GM12872 (cell line): Measurements from ENCODE around the gene LPIN1.

Experiments
- TF ChIP-seq, protein P1 (sequence below): IDR thresholded peaks from 3 replicates; pipeline ENCODE4 v1.5.1; 2011; ENCODE audit warnings: low read depth, mild to moderate bottlenecking, low read length, moderate library complexity; ENCODE audit not compliant: insufficient read depth

LPIN1 gene

GRCh38 chr2:11710210-11710609, 36.2 kb upstream of the LPIN1 start:
- TF ChIP-seq, protein P1, sequence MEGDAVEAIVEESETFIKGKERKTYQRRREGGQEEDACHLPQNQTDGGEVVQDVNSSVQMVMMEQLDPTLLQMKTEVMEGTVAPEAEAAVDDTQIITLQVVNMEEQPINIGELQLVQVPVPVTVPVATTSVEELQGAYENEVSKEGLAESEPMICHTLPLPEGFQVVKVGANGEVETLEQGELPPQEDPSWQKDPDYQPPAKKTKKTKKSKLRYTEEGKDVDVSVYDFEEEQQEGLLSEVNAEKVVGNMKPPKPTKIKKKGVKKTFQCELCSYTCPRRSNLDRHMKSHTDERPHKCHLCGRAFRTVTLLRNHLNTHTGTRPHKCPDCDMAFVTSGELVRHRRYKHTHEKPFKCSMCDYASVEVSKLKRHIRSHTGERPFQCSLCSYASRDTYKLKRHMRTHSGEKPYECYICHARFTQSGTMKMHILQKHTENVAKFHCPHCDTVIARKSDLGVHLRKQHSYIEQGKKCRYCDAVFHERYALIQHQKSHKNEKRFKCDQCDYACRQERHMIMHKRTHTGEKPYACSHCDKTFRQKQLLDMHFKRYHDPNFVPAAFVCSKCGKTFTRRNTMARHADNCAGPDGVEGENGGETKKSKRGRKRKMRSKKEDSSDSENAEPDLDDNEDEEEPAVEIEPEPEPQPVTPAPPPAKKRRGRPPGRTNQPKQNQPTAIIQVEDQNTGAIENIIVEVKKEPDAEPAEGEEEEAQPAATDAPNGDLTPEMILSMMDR = no peak

DNA sequence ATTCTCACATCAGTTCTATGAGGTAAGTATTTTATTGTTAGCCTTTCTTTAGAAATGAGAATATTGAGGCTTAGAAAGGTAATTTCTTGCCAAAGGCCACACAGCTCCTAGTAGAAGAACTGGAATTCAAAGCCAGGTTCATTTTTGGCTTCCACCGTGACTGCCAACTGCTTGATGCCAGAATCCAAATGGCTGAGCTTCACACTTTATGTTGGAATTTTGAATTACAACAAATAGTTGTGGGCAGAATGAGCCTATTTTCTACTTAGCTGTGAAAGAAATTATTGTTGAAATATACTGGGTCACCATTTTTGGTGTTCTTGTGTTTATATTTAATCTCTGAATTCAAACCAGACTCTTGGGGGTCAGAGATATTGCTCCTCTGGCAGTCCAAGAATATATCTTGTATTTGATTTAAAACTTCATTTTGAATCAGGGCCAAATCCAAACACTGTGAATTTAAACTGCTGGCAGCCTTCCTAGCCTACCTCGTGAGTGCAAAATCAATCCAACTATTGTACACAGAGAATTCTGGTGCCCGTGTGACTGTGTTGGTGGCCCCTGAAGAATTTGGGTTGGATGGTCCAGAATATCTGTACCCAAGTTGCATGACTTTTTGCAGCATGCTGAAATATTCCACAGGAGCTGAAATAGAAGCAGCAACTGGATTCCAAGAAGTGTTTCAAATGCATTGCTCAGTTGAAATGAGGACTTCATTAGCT, 35.6 kb upstream of the LPIN1 start:
- TF ChIP-seq, protein P1 = no peak

- TF ChIP-seq, protein P1 = no peak
These were observed 35.1 kb upstream of the LPIN1 start for GRCh38 chr2:11711354-11711716.

GRCh38 chr2:11711751-11712150, 34.7 kb upstream of the LPIN1 start:
- TF ChIP-seq, protein P1 = no peak

- TF ChIP-seq, protein P1 = no peak
These were observed 33.6 kb upstream of the LPIN1 start for GRCh38 chr2:11712866-11713265.

DNA sequence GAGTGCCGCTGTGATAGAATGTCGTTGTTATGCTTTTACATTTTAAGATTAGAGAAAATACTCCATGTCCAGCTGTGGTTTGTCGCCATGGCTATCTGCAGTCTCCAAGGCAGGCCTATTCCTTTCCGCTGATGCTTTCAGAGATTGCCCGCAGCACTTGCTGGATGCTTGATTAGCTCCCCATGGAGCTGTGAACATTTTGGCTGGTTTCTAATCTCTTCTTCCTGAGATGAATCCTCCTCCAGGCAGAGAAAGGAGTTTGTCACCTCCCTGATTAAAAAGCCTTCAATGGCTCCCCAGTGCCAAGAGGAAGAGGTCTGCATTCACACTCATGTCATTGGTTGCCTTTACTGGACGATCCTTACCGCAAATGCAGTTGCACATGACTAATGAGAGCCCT, 32.6 kb upstream of the LPIN1 start:
- TF ChIP-seq, protein P1 = no peak

GRCh38 chr2:11715987-11716652, 30.3 kb upstream of the LPIN1 start:
- TF ChIP-seq, protein P1 = no peak
